GM19455 (cell line): Measurements from ENCODE around the gene ARG2.
A peak's percentile ranks its signal among the peaks of the same experiment; 100 is the strongest.

Experiments used
- ATAC-seq: cut with Tn5 transposase; IDR thresholded peaks from one replicate; pipeline ENCODE4 v1.9.1; 2021; ENCODE audit not compliant: unreplicated experiment

ARG2 gene

GRCh38 chr14:67636361-67636919 lies 16.7 kb downstream of the ARG2 start:
- no peak for ATAC-seq

GRCh38 chr14:67638642-67639041 lies 18.9 kb downstream of the ARG2 start:
- ATAC-seq = no peak

- ATAC-seq = no peak
Measured at GRCh38 chr14:67641480-67641879, 21.8 kb downstream of the ARG2 start.

- ATAC-seq = no peak
Measured at GRCh38 chr14:67641902-67642749, 22.4 kb downstream of the ARG2 start.

GRCh38 chr14:67643713-67644112 lies 24.0 kb downstream of the ARG2 start:
- ATAC-seq = no peak

GRCh38 chr14:67644428-67644827 lies 24.7 kb downstream of the ARG2 start:
- ATAC-seq = no peak

GRCh38 chr14:67645414-67645813 lies 25.7 kb downstream of the ARG2 start:
- no peak for ATAC-seq

- no peak for ATAC-seq
Measured at GRCh38 chr14:67646131-67646530, 26.4 kb downstream of the ARG2 start.

- ATAC-seq = no peak
Measured at GRCh38 chr14:67650151-67650550, 30.4 kb downstream of the ARG2 start.

- ATAC-seq = no peak
Measured at GRCh38 chr14:67650694-67651093, 31.0 kb downstream of the ARG2 start.

- ATAC-seq = no peak
Measured at GRCh38 chr14:67652189-67652588, 32.5 kb downstream of the ARG2 start.

- no peak for ATAC-seq
Measured at GRCh38 chr14:67653651-67654280, 34.0 kb downstream of the ARG2 start.

GRCh38 chr14:67663633-67664032 lies 43.9 kb downstream of the ARG2 start:
- ATAC-seq = no peak

GRCh38 chr14:67665868-67666267 lies 46.1 kb downstream of the ARG2 start:
- ATAC-seq = no peak

GRCh38 chr14:67666750-67667449 lies 47.2 kb downstream of the ARG2 start:
- peak; percentile 63 for ATAC-seq

GRCh38 chr14:67668559-67668958 lies 48.8 kb downstream of the ARG2 start:
- no peak for ATAC-seq

- ATAC-seq = no peak
Measured at GRCh38 chr14:67673451-67673850, 53.7 kb downstream of the ARG2 start.

- peak; percentile 43 for ATAC-seq
Measured at GRCh38 chr14:67674139-67674479, 54.4 kb downstream of the ARG2 start.

- peak; percentile 89 for ATAC-seq
Measured at GRCh38 chr14:67674480-67675218, 54.9 kb downstream of the ARG2 start, which contains the start of gene VTI1B. Gene VTI1B (minus strand): TSS chr14:67674632. CDS start chr14:67674489, 143 bp downstream.

- no peak for ATAC-seq
Measured at GRCh38 chr14:67675219-67675582, 55.5 kb downstream of the ARG2 start.

- ATAC-seq = no peak
Measured at GRCh38 chr14:67679006-67679405, 59.3 kb downstream of the ARG2 start.
